GM12891 (cell line): ENCODE data around the gene ZNF217.

Experiments
- POLR2AphosphoS5 ChIP-seq: IDR thresholded peaks from 2 replicates; pipeline ENCODE4 v1.6.1; 2011; ENCODE audit warnings: low read depth, low read length, control low read depth
- TAF1 ChIP-seq: IDR thresholded peaks from 2 replicates; pipeline ENCODE4 v1.6.1; 2011; ENCODE audit warnings: low read depth, low read length, control low read depth

GRCh38 chr20:53629436-53629835 is 35.8 kb upstream of the ZNF217 start:
- no peak for TF ChIP-seq TAF1
- no peak for TF ChIP-seq POLR2AphosphoS5
